GM10266 (cell line): ENCODE results near the gene MAPK7.

Experiments
- DNase-seq: peaks from one replicate; pipeline ENCODE4 v3.0.0; 2012; ENCODE audit errors: extremely low spot score
- CTCF ChIP-seq: IDR thresholded peaks from 2 replicates; pipeline ENCODE4 v1.5.1; 2012; ENCODE audit warnings: mild to moderate bottlenecking, low read depth; ENCODE audit not compliant: control insufficient read depth, insufficient read depth; ENCODE audit errors: missing control alignments

Gene MAPK7

GRCh38 chr17:19332371-19333131 is 45.7 kb upstream of the MAPK7 start:
- no peak for TF ChIP-seq CTCF
- DNase-seq, result no peak

GRCh38 chr17:19333132-19333440 is 45.2 kb upstream of the MAPK7 start:
- DNase-seq, result no peak
- TF ChIP-seq CTCF, result no peak

GRCh38 chr17:19333736-19334290 is 44.5 kb upstream of the MAPK7 start:
- no peak for TF ChIP-seq CTCF
- DNase-seq, result no peak

- TF ChIP-seq CTCF, result no peak
- DNase-seq, result no peak
Observed at GRCh38 chr17:19334331-19334730, 44.0 kb upstream of the MAPK7 start.

- DNase-seq, result no peak
- TF ChIP-seq CTCF, result no peak
Observed at GRCh38 chr17:19335951-19336631, 42.2 kb upstream of the MAPK7 start.

GRCh38 chr17:19336938-19337711 is 41.2 kb upstream of the MAPK7 start:
- no peak for TF ChIP-seq CTCF
- no peak for DNase-seq
